ENCODE results near the gene ETNK1. TPM values are rescaled to one million over a fixed set of nuclear protein-coding genes. Genes with fewer than 3 reads are reported as not detected.

The ETNK1 gene
- total RNA-seq, 1 donor from 2014 or later = 118 TPM

DNA sequence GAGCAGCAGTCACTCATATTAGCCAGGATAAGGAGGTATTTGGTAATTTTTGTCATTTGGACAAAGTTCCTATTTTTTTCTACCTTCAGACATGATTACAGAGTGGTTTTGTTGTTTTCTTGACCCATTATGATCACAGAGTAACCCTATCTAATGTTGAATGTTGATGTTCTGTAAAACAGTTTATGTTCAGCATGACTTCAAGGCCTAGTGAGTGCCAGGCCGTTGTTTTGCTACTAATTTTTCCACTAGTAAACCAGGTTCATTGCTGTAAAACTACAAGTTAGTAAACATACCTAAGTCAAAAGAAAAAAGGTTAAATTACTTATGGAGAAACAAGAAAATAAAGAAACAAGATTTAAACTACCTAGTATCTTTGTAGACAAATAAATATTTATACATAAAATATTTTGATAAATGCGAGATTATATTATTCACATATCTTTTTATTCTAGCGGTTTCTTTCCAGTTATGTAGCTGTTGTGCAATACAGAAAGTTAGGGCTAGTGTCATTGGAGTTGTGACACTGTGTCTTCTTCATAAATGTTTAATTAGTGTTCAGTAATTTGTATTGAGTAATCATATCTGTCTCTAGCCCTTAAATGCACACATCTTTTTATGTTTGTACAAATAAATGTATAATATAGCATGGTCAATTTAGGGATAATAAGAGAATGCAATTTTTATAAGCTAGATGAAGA lies 16.5 kb downstream of the ETNK1 start:
- no peak for DNase-seq
- TF ChIP-seq CTCF (IDR thresholded peaks at IDR 0.05; ENCODE audit: partially characterized antibody, unreplicated experiment) = no peak
- Mint-ChIP-seq H3K4me1 (ENCODE audit: low read depth, unreplicated experiment) (peaks cover 7% of the 10 kb centered on the region), H3K27ac (ENCODE audit: unreplicated experiment) (no peak overlapping the region), H3K9me3 (ENCODE audit: unreplicated experiment) (no peaks in the 10 kb centered on the region), H3K27me3 (ENCODE audit: unreplicated experiment) (peaks cover 1% of the 10 kb centered on the region), H3K36me3 (ENCODE audit: unreplicated experiment) (no peaks in the 10 kb centered on the region), H3K4me3 (ENCODE audit: unreplicated experiment) (no peak overlapping the region)

GRCh38 chr12:22648668-22649067 lies 23.7 kb downstream of the ETNK1 start:
- no peak for TF ChIP-seq CTCF (IDR thresholded peaks at IDR 0.05; ENCODE audit: partially characterized antibody, unreplicated experiment)
- Mint-ChIP-seq H3K27me3 (ENCODE audit: unreplicated experiment) (no peaks in the 10 kb centered on the region), H3K27ac (ENCODE audit: unreplicated experiment) (no peak overlapping the region), H3K9me3 (ENCODE audit: unreplicated experiment) (no peaks in the 10 kb centered on the region), H3K4me3 (ENCODE audit: unreplicated experiment) (no peak overlapping the region), H3K36me3 (ENCODE audit: unreplicated experiment) (no peaks in the 10 kb centered on the region), H3K4me1 (ENCODE audit: low read depth, unreplicated experiment) (peaks cover 7% of the 10 kb centered on the region)
- DNase-seq = no peak

DNA sequence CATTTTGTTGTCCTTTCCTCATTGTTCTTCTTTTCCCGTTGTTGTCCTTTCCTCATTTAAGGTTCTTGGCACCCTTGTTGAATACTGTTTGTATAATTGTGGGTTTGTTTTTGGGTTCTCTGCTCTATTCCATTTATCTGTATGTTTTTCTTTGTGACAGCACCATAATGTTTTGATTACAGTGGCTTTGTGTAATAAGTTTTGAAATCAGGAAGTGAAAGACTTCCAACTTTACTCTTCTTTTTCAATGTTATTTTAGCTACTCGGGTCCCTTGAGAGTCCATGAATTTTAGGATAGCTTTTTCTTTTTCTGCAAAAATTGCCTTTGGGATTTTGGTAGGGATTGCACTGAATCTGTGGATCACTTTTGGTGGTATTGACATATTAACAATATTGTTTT lies 28.1 kb downstream of the ETNK1 start:
- Mint-ChIP-seq H3K4me1 (ENCODE audit: low read depth, unreplicated experiment) (peaks cover 15% of the 10 kb centered on the region), H3K9me3 (ENCODE audit: unreplicated experiment) (peaks cover 2% of the 10 kb centered on the region), H3K27ac (ENCODE audit: unreplicated experiment) (no peak overlapping the region), H3K27me3 (ENCODE audit: unreplicated experiment) (no peaks in the 10 kb centered on the region), H3K4me3 (ENCODE audit: unreplicated experiment) (no peak overlapping the region), H3K36me3 (ENCODE audit: unreplicated experiment) (no peaks in the 10 kb centered on the region)
- no peak for DNase-seq
- TF ChIP-seq CTCF (IDR thresholded peaks at IDR 0.05; ENCODE audit: partially characterized antibody, unreplicated experiment) = no peak

DNA sequence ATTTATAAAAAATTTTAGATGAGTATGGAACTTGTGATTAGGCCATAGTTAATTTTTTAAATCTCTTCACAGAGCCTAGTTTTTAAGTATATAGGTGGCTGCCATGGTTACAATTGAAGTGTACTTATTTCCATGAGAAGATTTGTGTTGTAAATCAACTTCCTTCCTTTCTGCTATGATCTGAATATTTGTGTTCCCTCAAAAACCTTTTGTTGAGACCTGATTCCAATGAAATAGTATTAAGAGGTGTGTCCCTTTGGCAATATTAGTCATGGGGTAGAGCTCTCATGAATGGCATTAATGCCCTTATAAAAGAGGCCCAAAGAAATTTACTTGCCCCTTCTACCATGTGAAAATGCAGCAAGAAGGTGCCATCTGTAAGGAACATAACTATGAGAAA lies 28.8 kb downstream of the ETNK1 start:
- TF ChIP-seq CTCF (IDR thresholded peaks at IDR 0.05; ENCODE audit: partially characterized antibody, unreplicated experiment) = no peak
- Mint-ChIP-seq H3K4me3 (ENCODE audit: unreplicated experiment) (no peak overlapping the region), H3K27me3 (ENCODE audit: unreplicated experiment) (no peaks in the 10 kb centered on the region), H3K9me3 (ENCODE audit: unreplicated experiment) (peaks cover 2% of the 10 kb centered on the region), H3K36me3 (ENCODE audit: unreplicated experiment) (no peaks in the 10 kb centered on the region), H3K27ac (ENCODE audit: unreplicated experiment) (no peak overlapping the region), H3K4me1 (ENCODE audit: low read depth, unreplicated experiment) (peaks cover 15% of the 10 kb centered on the region)
- no peak for DNase-seq

DNA sequence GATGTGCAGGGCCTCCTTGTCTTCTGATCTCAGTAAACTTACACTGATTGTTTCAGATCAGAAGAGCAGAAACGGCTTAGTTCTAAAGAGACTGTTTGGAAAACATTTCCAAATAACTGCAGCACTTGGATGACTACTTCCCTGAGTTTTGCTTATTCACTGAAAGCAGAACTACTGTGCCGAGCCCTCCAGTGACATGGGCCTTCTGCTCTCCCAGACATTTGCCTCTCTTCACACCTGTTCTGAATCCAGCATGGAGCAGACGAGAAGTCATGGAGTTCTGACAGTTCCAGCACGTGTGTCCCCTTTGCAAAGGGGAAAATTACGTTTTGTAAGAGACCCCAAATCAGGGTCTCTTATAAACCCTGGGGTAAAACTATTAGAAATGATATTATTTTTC lies 31.4 kb downstream of the ETNK1 start:
- H3K9me3 Mint-ChIP-seq (ENCODE audit: unreplicated experiment) = peaks cover 2% of the 10 kb centered on the region
- H3K4me3 Mint-ChIP-seq (ENCODE audit: unreplicated experiment) = no peak overlapping the region
- no peak for TF ChIP-seq CTCF (IDR thresholded peaks at IDR 0.05; ENCODE audit: partially characterized antibody, unreplicated experiment)
- no peak for DNase-seq
- peaks cover 13% of the 10 kb centered on the region for H3K4me1 Mint-ChIP-seq (ENCODE audit: low read depth, unreplicated experiment)
- peak overlapping the region; percentile 75 for H3K27ac Mint-ChIP-seq (ENCODE audit: unreplicated experiment)
- H3K36me3 Mint-ChIP-seq (ENCODE audit: unreplicated experiment) = no peaks in the 10 kb centered on the region
- H3K27me3 Mint-ChIP-seq (ENCODE audit: unreplicated experiment) = no peaks in the 10 kb centered on the region

Data from glutamatergic neuron (in vitro differentiated cells).